GM04504 (cell line): Measurements from ENCODE around the gene LMCD1.
A peak's percentile ranks its signal among the peaks of the same experiment; 100 is the strongest.

Experiments used
- DNase-seq: peaks from one replicate; pipeline ENCODE4 v3.0.0-alpha.2; 2012; ENCODE audit warnings: low read depth

Gene LMCD1

DNA sequence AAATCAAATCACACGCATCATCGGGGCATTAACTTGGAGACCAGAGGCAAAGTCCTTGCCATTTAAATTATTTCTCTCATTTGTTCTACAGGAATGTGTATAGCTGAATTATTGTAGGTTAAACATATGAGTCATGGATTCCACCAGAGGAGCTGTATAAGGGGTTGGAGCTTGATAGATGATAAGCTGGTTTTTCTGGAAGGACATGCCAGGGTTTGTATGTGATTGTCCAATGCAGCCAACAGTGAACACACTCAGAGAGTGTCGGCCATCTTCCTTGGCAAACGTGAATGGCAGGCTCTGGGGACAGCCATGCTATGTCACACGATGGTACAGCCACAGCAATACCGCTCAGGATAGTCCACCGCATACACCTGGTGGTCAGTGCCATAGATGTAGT is 117.9 kb downstream of the LMCD1 start:
- no peak for DNase-seq

DNA sequence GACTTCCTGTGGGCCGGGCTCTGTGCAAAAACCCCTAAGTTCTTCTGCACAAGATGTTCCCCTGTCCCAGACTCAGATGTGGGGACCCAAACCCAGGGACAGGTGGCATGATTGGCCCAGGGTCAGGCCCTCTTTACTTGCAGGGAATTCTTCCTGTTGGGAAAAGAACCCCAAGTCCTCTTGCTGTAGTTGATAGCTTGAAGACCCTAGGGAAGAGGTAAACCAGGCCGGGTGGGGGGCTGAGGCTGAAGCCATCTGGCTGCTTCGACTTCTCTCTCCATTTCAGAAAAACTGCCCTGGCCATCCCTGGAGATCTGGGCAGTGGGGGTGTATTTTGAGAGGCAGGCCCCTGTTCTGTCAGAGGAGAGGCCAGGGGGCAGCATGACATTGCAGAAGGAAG is 119.5 kb downstream of the LMCD1 start:
- no peak for DNase-seq

DNA sequence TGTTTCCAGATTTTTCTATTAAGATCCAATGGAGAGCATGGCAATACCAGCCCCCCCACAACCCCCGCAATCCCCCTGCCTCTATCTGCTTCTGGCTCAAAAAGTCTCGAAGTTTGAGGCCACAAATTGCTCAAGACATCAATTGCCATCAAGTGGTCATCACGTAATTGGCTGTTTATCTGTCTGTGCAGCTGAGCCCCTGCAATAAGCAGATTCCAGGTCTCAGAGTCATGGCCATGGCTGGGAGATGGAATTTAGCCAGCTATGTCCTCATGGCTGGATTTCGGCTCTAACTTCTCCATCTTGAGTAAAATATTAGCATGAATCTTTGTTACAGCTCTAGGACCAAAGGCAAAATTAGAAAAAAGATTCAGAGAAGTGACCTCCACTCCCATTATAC is 120.2 kb downstream of the LMCD1 start:
- DNase-seq = peak; percentile 86

DNA sequence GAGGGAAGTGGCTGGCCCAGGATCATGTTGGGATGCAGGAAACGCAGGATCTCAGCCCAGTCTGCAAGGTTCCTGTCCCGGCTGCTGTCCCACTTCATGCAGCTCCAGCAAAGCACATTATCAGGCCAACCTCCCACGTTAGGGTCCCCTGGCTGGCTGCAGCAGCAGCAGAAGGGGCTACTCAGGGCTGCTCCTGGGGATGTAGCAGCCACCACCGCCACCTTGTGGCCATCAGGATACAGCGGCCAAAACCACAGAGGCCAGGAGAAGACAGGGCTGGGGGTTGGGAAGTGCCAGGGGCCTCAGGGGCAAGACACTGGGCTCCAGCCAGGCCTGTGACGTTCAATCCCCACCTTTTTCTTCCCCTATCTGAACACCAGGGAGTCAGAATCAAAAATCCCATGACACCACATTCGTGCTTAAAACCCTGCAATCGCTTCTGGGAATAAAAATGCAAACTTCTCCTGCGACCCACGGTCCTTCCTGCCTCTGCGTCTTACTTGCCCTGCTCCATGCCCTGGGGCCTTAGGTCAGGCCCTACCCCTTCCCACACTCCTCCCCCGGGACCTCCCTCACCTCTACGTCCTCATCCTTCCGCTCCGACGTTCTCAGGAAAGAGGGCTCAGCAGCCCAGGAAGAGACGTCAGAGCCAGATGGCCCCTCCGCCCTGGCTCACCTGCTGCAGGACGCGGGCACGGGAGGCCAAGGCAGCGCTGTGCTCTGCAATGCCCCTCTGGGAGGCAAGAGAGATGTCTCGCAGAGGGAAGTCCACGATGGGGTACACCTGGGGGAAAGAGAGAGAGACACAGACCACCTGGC is 121.5 kb downstream of the LMCD1 start:
- no peak for DNase-seq

DNA sequence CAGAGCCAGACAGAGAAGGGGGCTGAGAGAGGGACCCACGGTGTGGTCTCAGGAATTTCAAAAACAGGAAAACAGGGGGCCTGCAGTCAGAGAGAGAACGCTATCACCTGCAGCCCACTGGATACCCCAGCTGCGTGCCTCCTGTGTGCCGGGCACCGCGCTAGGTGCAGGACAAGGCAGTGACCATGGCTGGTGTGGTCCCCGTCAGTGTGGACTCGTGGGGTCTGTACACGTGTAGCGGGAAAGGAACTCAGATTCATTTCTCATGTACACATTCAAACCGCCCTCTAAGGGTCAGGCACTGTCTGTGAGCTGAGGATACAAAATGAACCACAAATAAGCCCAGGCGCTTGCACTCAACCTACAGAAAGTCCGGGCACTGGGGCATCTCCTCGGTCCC is 122.1 kb downstream of the LMCD1 start:
- DNase-seq = no peak
